B cell (primary cell): ENCODE results near the gene ZNF81. TPM values are rescaled to one million over a fixed set of nuclear protein-coding genes. Genes with fewer than 3 reads are reported as not detected.
"Not testable (repeated sequence)": the region's sequence is repeated elsewhere in the genome, so short reads cannot be mapped to it uniquely, and the experiment has no call there.

Source experiments
- ATAC-seq: fragments of 200-7000 bp; cut with Tn5 transposase; one replicate; pipeline ENCODE4 v1.10.0; 2021; ENCODE audit warnings: low read depth, mild to moderate bottlenecking, moderate number of reproducible peaks, moderate library complexity
- CTCF ChIA-PET: fragments of 350-600 bp; sonication (Branson Sonifier 250); formaldehyde crosslinking; loops from one replicate; lab custom pipeline; 2021; ENCODE audit warnings: antibody characterized with exemption, inconsistent platforms; lab: Charles Lee
- POLR2A ChIA-PET: fragments of 350-600 bp; sonication (Branson Sonifier 250); formaldehyde crosslinking; loops from one replicate; lab custom pipeline; 2021; ENCODE audit warnings: antibody characterized with exemption; lab: Charles Lee
- DNase-seq: peaks from one replicate; pipeline ENCODE4 v3.0.0; 2013
- H2AFZ ChIP-seq: 2 replicates; pipeline ENCODE4 v1.6.1; 2012; ENCODE audit warnings: mild to moderate bottlenecking, low read depth, low read length; ENCODE audit not compliant: insufficient read depth, poor library complexity, severe bottlenecking
- H3K27ac ChIP-seq, 2 donors: 1 replicate in 1 of 2; 2 replicates in 1 of 2; pipeline ENCODE4 v1.5.1; 2012 to 2013; ENCODE audit warnings: low read length in 2 of 2, mild to moderate bottlenecking in 2 of 2, moderate library complexity in 1 of 2
- H3K27me3 ChIP-seq, 4 experiments: fragments of 200-600 bp in 1 of 4; sonication (generic) in 1 of 4; replicated peaks in 1 of 4; 1 replicate in 2 of 4; 2 replicates in 2 of 4; pipeline versions ENCODE4 v1.6.1 to v1.7.0; 2013 to 2016; ENCODE audit warnings: low read length in 3 of 4, mild to moderate bottlenecking in 2 of 4, mixed read lengths in 1 of 4, moderate library complexity in 1 of 4; ENCODE audit not compliant: insufficient read depth in 4 of 4, control insufficient read depth in 3 of 4; ENCODE audit errors: control extremely low read depth in 1 of 4
- H3K36me3 ChIP-seq, 2 experiments: replicated peaks in 1 of 2; 1 replicate in 1 of 2; 2 replicates in 1 of 2; pipeline versions ENCODE4 v1.6.1 to v1.7.1; 2013; ENCODE audit warnings: low read length in 1 of 2; ENCODE audit not compliant: insufficient read depth in 2 of 2, control insufficient read depth in 1 of 2; ENCODE audit errors: control extremely low read depth in 1 of 2, extremely low read depth in 1 of 2
- H3K4me1 ChIP-seq, 2 donors: fragments of 200-600 bp in 1 of 2; sonication (generic) in 1 of 2; 1 replicate in 1 of 2; 2 replicates in 1 of 2; pipeline versions ENCODE4 v1.5.1 to v1.6.1; 2013 to 2017; ENCODE audit warnings: low read length in 2 of 2; ENCODE audit not compliant: control insufficient read depth in 2 of 2, insufficient read depth in 2 of 2
- H3K4me2 ChIP-seq: replicated peaks from 2 replicates; pipeline ENCODE3; 2012; ENCODE audit warnings: mild to moderate bottlenecking, low read depth, low read length; ENCODE audit not compliant: poor library complexity, severe bottlenecking
- H3K4me3 ChIP-seq, 5 experiments: fragments of 200-600 bp in 1 of 5; sonication (generic) in 1 of 5; 1 replicate in 3 of 5; 2 replicates in 2 of 5; pipeline versions ENCODE4 v1.5.1 to v1.7.0; 2011 to 2016; ENCODE audit warnings: low read length in 4 of 5, mild to moderate bottlenecking in 4 of 5, low read depth in 2 of 5, control low read depth in 1 of 5, moderate library complexity in 1 of 5; ENCODE audit not compliant: insufficient read depth in 1 of 5; ENCODE audit errors: control extremely low read depth in 1 of 5, extremely low read depth in 1 of 5
- H3K79me2 ChIP-seq: fragments of 200-600 bp; sonication (generic); one replicate; pipeline ENCODE4 v1.6.0; 2016; ENCODE audit warnings: low read length; ENCODE audit not compliant: control insufficient read depth, insufficient read depth
- H3K9ac ChIP-seq: fragments of 200-600 bp; sonication (generic); 2 replicates; pipeline ENCODE4 v1.6.1; 2017; ENCODE audit warnings: mild to moderate bottlenecking, low read length, moderate library complexity
- H3K9me3 ChIP-seq, 3 donors: one replicate each; pipeline versions ENCODE4 v1.6.1 to v1.7.1; 2013; ENCODE audit warnings: low read length in 2 of 3; ENCODE audit not compliant: control insufficient read depth in 2 of 3, insufficient read depth in 1 of 3; ENCODE audit errors: control extremely low read depth in 1 of 3
- H4K20me1 ChIP-seq: 2 replicates; pipeline ENCODE4 v1.6.0; 2012; ENCODE audit warnings: mild to moderate bottlenecking, low read length; ENCODE audit not compliant: insufficient read depth, control insufficient read depth, poor library complexity, severe bottlenecking
- H3K27ac Mint-ChIP-seq: one replicate; pipeline ENCODE4 v1.8.0; 2021; ENCODE audit warnings: mixed read lengths
- H3K27me3 Mint-ChIP-seq: one replicate; pipeline ENCODE4 v1.8.0; 2021; ENCODE audit warnings: mixed read lengths
- H3K4me1 Mint-ChIP-seq: one replicate; pipeline ENCODE4 v1.8.0; 2021; ENCODE audit warnings: mixed read lengths
- H3K4me3 Mint-ChIP-seq: one replicate; pipeline ENCODE4 v1.8.0; 2021; ENCODE audit warnings: mixed read lengths
- H3K9me3 Mint-ChIP-seq: one replicate; pipeline ENCODE4 v1.8.0; 2022; ENCODE audit warnings: mixed read lengths; ENCODE audit not compliant: insufficient read depth
- CTCF ChIP-seq: fragments of 200-600 bp; IDR thresholded peaks from one replicate; pipeline ENCODE4 v1.8.0; 2022; ENCODE audit warnings: antibody characterized with exemption, mild to moderate bottlenecking
- EZH2 ChIP-seq: IDR thresholded peaks from 2 replicates; pipeline ENCODE4 v1.6.1; 2012; ENCODE audit warnings: borderline replicate concordance, low read depth, mild to moderate bottlenecking, moderate library complexity, low read length; ENCODE audit not compliant: insufficient read depth, poor library complexity, severe bottlenecking
- WGBS: methylation state at CpG from one replicate; pipeline ENCODE4 v1.1.5; 2013; ENCODE audit warnings: missing lambda C conversion rate; ENCODE audit not compliant: insufficient coverage; 5-methylcytosine and 5-hydroxymethylcytosine counted together
- intact Hi-C: fragments of 100-400 bp; cut with micrococcal nuclease; formaldehyde crosslinking; loops from one replicate; pipeline ENCODE4 v1.10.0; 2022
- polyA plus RNA-seq: library from polyadenylated mRNA; depleted of rRNA; stranded (reverse); fragments of >200 nt; gene quantifications from 2 replicates; pipeline ENCODE4 v1.2.3, GENCODE V29; 2012
- total RNA-seq, 2 donors: library from RNA; stranded (reverse); fragments of 120-200 nt in 1 of 2; gene quantifications; 1 replicate in 1 of 2; 2 replicates in 1 of 2; pipeline versions ENCODE4 v1.2.3 to v1.2.4, GENCODE V29; 2013 to 2022

ZNF81 gene
- total and polyA plus RNA-seq, 2 donors (not counting 1 experiment from before 2014, with no cell fraction given), result 3.5 to 17.7 TPM

GRCh38 chrX:47802589-47802988, 34.1 kb upstream of the ZNF81 start:
- H3K4me1 Mint-ChIP-seq, result peaks cover 6% of the 10 kb centered on the region
- no peaks in the 10 kb centered on the region for H3K9me3 Mint-ChIP-seq
- no peak overlapping the region for H3K4me3 Mint-ChIP-seq
- H2AFZ ChIP-seq, result no peak overlapping the region
- TF ChIP-seq EZH2, result no peak
- no peak for TF ChIP-seq CTCF
- no peak overlapping the region for H3K27ac ChIP-seq
- no peaks in the 10 kb centered on the region for H3K9me3 ChIP-seq
- H4K20me1 ChIP-seq, result no peaks in the 10 kb centered on the region
- POLR2A ChIA-PET, result no interaction called here
- no peak for ATAC-seq
- CTCF ChIA-PET, result no interaction called here
- intact Hi-C loops, result no loop called here
- no peaks in the 10 kb centered on the region for H3K27me3 Mint-ChIP-seq
- no peaks in the 10 kb centered on the region for H3K79me2 ChIP-seq
- no peak overlapping the region for H3K9ac ChIP-seq
- no peaks in the 10 kb centered on the region for H3K36me3 ChIP-seq
- H3K4me2 ChIP-seq, result no peak overlapping the region
- no peak overlapping the region for H3K27ac Mint-ChIP-seq
- no peak overlapping the region for H3K4me3 ChIP-seq
- H3K4me1 ChIP-seq, result no peaks in the 10 kb centered on the region
- no peaks in the 10 kb centered on the region for H3K27me3 ChIP-seq
- DNase-seq, result no peak
- WGBS, result no CpG with 5 or more reads among the region's 4 CpGs

GRCh38 chrX:47803103-47803502, 33.6 kb upstream of the ZNF81 start:
- H3K4me3 Mint-ChIP-seq, H3K4me3 ChIP-seq, H3K27me3 Mint-ChIP-seq, POLR2A ChIA-PET, CTCF ChIA-PET, H3K79me2 ChIP-seq, H3K9ac ChIP-seq, H3K4me1 Mint-ChIP-seq, H3K27ac Mint-ChIP-seq, ATAC-seq, intact Hi-C loops, H3K27me3 ChIP-seq, H3K9me3 Mint-ChIP-seq, H3K27ac ChIP-seq, H3K4me1 ChIP-seq, H2AFZ ChIP-seq, H3K36me3 ChIP-seq, DNase-seq, H3K4me2 ChIP-seq, H4K20me1 ChIP-seq, H3K9me3 ChIP-seq: not testable (repeated sequence)
- 94% methylated on average over 10 of the region's 21 CpGs for WGBS
